ENCODE data around the gene FBN1.
A peak's percentile ranks its signal among the peaks of the same experiment; 100 is the strongest.

Gene FBN1

GRCh38 chr15:48645558-48646330 is at the start of gene FBN1:
Gene FBN1, minus strand, starts transcription at chr15:48645709. Its CDS starts 940 bp downstream, at chr15:48644769.
- POLR2A ChIA-PET (ENCODE audit: low non-redundant PET): no interaction called here
- CTCF ChIA-PET: interaction anchor here (0.6 to 1.0 kb wide), 2 partner anchors 11 to 220 kb away, joined by 3 read pairs; no protein-coding TSS in a partner anchor
- TF ChIP-seq CTCF (conservative IDR thresholded peaks at IDR 0.05; ENCODE audit: low read depth): no peak
- H3K27ac ChIP-seq: peak within 1 kb of the TSS; percentile 89
- DNase-seq (ENCODE audit: low spot score): peak; percentile 71

- no peak overlapping the region for H3K27ac ChIP-seq
- no peak for TF ChIP-seq CTCF (conservative IDR thresholded peaks at IDR 0.05; ENCODE audit: low read depth)
- CTCF ChIA-PET: no interaction called here
- POLR2A ChIA-PET (ENCODE audit: low non-redundant PET): no interaction called here
- no peak for DNase-seq (ENCODE audit: low spot score)
Measured at GRCh38 chr15:48693484-48693883, 48.0 kb upstream of the FBN1 start.

GRCh38 chr15:48688493-48688892 is 43.0 kb upstream of the FBN1 start:
- no peak for TF ChIP-seq CTCF (conservative IDR thresholded peaks at IDR 0.05; ENCODE audit: low read depth)
- no peak for DNase-seq (ENCODE audit: low spot score)
- ChIA-PET CTCF (no interaction called here), POLR2A (ENCODE audit: low non-redundant PET) (no interaction called here)
- no peak overlapping the region for H3K27ac ChIP-seq

GRCh38 chr15:48683991-48684765 is 38.7 kb upstream of the FBN1 start:
- no peak for TF ChIP-seq CTCF (conservative IDR thresholded peaks at IDR 0.05; ENCODE audit: low read depth)
- DNase-seq (ENCODE audit: low spot score): no peak
- H3K27ac ChIP-seq: no peak overlapping the region
- ChIA-PET CTCF (interaction anchor here (0.6 kb wide), 1 partner anchor 426 kb away, joined by 7 read pairs; no protein-coding TSS in a partner anchor), POLR2A (ENCODE audit: low non-redundant PET) (no interaction called here)

- ChIA-PET POLR2A (ENCODE audit: low non-redundant PET) (interaction anchor here (0.6 kb wide), 1 partner anchor 17 kb away, joined by 4 read pairs; no protein-coding TSS in a partner anchor), CTCF (no interaction called here)
- no peak for DNase-seq (ENCODE audit: low spot score)
- H3K27ac ChIP-seq: no peak overlapping the region
- no peak for TF ChIP-seq CTCF (conservative IDR thresholded peaks at IDR 0.05; ENCODE audit: low read depth)
Measured at GRCh38 chr15:48682942-48683651, 37.6 kb upstream of the FBN1 start.

- no peak for TF ChIP-seq CTCF (conservative IDR thresholded peaks at IDR 0.05; ENCODE audit: low read depth)
- CTCF ChIA-PET: no interaction called here
- POLR2A ChIA-PET (ENCODE audit: low non-redundant PET): no interaction called here
- DNase-seq (ENCODE audit: low spot score): no peak
- no peak overlapping the region for H3K27ac ChIP-seq
Measured at GRCh38 chr15:48681353-48681752, 35.8 kb upstream of the FBN1 start.
